Pulmonary artery endothelial cell (primary cell): ENCODE results near the gene HNRNPM. TPM values are rescaled to one million over a fixed set of nuclear protein-coding genes. Genes with fewer than 3 reads are reported as not detected.
"Not testable (repeated sequence)": the region's sequence is repeated elsewhere in the genome, so short reads cannot be mapped to it uniquely, and the experiment has no call there.

Source experiments
- DNase-seq: peaks from one replicate; pipeline ENCODE4 v3.0.0-alpha.2; 2011; ENCODE audit warnings: low read depth, low spot score
- total RNA-seq: library from RNA; depleted of rRNA; stranded (reverse); fragments of >200 nt; gene quantifications from 2 replicates; pipeline ENCODE4 v1.2.3, GENCODE V29; 2014

The HNRNPM gene
- total RNA-seq: 91.6 and 122 TPM in 2 replicates

GRCh38 chr19:8444677-8445487, at the start of gene HNRNPM:
TSS of gene HNRNPM (plus strand) at chr19:8444975. CDS start at chr19:8444999, 24 bp downstream.
- DNase-seq: peak; percentile 84

DNA sequence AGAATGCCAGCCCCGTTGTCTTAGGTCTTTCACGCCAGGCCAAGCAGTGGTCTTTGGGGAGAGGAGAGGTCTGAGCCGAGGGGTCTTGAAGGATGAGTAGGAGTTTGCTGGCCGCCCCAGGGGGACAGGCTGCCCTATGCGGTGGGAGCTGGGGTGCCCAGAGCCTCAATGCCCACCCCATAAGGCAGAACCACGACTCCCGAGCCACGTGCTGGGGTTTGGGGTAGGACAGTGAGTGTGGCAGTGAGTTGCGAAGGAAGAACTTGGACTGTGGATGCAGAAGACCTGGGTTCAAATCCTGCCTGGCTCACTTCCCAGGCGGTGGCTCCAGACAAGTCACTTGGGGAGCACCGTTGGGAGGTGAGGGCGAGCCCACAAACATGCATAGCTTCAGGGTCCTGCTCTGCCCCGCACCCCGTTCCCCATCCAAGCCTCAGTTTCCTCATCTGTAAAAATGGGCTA, 49.1 kb upstream of the HNRNPM start:
- DNase-seq: no peak

- no peak for DNase-seq
Measured at GRCh38 chr19:8396185-8396562, 48.6 kb upstream of the HNRNPM start.

- DNase-seq: peak; percentile 32
Measured at GRCh38 chr19:8396563-8397203, 48.1 kb upstream of the HNRNPM start.

- no peak for DNase-seq
Measured at GRCh38 chr19:8397271-8397670, 47.5 kb upstream of the HNRNPM start.

DNA sequence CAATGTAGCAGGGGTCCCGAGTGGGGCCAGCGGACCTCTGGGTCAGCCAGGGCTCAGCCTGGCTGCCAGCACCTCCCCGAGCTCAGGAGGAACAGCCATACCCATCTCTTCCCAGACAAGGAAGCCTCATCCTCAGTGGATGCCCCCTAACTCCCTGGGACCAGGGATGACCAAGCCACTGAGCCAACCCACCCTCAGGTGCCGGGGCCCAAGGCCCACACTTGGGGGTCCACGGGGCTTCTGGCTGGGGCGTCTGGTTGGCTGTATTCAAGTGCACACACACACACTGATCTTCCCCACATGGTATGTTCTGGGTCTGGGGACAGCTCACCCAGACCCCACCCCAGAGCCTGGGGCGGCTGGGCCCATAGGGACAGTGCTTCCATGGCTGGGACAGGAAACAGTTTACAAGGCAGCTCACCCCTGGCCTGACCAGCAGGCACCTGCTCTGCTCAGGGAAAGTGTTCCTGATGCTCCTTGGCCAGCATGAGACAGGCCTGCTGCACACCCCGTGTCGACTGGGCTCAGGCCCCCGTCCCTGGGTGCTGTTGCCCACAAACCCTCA, 46.9 kb upstream of the HNRNPM start:
- DNase-seq: no peak

DNA sequence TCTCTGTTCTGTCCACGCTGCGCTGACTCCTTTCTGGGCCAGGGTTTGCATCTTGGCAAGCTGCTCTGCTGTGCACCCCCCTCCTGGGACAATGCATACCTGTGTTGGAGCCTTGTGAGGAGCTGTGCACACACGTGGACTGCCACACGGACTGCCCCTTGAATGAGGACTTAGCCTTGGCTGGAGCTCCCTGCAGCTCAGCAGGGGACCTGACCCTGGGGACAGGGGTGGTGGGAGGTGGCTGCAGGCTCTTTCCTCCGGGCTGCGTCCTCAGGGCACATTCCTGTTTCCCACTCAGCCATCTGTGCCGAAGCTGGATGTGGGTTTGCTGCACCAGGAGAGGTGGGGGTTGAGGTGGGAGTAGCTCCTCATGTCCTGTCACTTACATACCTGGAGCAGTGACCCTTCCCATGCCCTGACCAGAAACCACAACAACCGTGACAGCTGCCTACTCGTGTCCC, 46.4 kb upstream of the HNRNPM start:
- no peak for DNase-seq

DNA sequence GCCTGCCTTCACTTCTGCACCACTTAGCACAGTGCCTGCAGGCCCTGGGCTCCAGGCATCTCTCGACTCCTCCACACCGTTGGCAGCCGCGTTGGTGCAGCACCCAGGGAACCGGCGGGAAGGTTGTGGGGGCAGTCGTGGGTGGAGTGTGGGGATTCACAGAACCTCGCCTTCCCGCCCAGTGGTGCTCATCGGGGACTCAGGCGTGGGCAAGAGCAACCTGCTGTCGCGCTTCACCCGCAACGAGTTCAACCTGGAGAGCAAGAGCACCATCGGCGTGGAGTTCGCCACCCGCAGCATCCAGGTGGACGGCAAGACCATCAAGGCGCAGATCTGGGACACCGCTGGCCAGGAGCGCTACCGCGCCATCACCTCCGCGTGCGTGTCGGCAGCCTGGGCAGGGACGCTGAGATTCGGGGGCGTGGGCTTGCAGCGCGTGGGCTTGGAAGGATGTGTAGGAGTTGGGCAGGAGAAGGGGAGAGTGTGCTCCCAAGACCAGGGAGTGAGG, 45.0 kb upstream of the HNRNPM start:
- no peak for DNase-seq

DNA sequence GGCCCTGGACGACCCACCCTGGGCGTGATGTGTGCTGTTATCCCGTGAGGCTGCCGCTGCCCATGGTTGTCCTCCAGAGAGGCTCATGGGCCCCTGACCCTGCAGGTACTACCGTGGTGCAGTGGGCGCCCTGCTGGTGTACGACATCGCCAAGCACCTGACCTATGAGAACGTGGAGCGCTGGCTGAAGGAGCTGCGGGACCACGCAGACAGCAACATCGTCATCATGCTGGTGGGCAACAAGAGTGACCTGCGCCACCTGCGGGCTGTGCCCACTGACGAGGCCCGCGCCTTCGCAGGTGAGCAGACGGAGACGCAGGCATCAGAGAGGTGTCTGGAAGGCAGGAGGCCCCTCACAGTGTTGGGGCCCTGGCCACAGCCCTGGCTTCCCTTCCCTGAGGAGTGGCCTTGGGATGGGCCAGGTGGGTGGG, 42.8 kb upstream of the HNRNPM start:
- DNase-seq: no peak

DNA sequence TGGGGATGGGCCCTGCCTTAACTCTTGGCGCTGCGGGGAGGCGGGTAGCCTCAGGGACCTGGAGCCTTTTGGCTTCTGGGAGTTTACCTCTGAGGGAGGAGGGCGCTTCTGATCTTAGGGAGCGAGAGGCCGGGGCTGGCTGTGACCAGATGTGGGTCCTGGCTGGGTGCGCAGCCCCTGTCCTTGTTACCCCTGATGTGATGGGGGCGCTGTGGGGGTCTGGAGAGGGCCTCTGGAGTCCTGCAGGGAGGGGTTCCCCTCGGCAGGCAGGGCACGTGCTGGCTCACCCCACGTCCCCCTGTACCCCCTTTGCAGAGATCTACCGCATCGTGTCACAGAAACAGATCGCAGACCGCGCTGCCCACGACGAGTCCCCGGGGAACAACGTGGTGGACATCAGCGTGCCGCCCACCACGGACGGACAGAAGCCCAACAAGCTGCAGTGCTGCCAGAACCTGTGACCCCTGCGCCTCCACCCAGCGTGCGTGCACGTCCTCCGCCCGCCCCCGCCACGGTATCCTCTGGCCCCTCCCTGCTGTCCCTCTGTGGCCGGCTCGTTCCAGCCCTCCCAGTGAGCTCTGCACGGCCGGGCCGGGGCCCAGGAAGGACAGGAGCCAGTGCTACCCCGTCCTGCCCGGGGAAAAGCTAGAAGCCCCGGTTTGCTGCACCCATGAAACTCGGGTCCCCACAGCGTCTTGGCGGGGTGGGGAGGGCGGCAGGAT, 41.5 kb upstream of the HNRNPM start:
- no peak for DNase-seq

GRCh38 chr19:8403820-8404109, 41.0 kb upstream of the HNRNPM start:
- DNase-seq: no peak

DNA sequence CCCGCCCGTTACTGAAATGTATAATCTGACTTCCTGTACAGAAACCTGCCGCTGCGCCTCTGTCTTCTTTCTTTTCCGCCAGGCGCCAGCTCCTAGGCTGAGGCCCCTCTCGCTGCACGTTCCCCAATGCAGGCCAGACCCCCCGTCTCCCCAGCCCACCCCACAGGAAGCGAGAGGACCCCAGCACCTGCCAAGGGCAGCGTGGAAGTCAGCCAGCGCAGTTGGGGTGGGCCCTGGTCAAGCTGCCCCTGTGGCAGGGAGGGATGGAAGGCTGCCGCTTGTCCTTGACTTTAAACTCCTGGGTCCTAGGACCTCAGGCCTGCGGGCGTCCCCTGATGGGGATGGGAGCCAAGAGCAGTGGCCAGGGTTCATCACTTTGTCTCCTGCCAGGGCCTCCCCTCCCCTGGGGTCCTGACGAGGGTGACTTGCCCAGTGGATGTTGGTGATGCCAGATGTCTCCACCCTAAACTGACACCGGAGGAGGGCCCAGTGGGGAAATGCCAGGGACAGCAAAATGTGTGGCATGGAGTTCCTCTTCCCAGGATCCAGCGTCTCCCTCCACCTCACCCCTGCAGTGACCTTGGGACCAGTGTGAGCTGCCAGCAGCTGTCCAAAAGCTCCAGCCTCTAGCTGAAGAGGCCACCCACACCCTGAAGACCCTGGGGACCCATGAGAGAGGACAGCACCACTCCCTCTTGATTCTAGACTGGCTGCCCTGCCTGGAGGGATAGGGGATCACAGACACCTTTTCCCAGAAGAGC, 40.2 kb upstream of the HNRNPM start:
- DNase-seq: no peak

DNA sequence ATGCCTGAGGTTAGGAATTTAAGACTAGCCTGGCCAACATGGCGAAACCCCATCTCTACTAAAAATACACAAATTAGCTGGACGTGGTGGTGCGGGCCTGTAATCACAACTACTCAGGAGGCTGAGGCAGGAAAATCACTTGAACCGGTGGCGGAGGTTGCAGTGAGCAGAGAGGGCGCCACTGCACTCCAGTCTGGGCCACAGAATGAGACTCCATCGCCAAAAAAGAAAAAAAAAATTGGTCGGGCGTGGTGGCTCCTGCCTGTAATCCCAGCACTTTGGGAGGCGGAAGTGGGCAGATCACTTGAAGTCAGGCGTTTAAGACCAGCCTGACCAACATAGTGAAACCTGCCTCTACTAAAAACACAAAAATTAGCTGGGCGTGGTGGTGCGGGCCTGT, 34.1 kb upstream of the HNRNPM start:
- DNase-seq: not testable (repeated sequence)

DNA sequence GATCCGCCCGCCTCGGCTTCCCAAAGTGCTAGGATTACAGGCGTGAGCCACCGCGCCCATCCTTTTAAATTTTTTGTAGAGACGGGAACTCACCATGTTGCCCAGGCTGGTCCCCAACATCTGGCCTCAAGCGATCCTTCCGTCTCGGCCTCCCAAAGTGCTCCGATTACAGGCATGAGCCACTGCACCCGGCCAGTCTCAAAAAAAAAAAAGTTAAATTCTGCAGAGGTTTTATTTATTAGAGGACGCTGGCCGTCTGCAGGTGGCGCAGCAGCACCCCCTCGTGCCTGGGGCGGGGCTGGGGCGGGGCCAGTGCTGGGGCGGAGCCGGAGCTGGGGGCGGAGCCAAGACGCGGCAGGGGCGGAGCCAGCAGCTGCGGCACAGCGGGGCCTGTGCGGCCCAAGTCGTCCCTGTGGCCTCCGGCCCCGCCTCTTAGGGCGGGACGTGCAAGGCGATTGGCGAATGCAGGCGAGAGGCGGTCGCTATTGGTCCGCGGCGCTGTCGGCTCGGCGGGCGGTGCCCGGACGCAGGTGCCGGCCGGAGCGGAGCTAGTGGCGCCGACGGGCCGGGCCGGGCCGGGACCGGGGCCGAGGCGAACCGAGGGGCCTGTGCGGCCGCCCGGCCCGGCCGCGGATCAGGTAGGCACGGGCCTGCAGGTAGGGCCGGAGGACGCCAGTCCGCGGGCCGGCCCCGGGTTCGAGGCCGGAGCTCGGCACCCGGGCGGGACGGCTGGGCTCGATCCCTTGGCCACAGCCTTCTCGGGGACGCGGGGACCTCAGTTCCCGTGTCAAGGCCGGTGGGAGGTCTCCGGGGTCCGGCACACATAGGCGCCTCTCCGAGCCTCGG, 31.8 kb upstream of the HNRNPM start, which contains the start of gene MARCHF2:
Gene MARCHF2, plus strand, starts transcription at position 523 of the 846 bp plus-strand sequence. CDS start 8,536 bp downstream, outside the sequence.
- peak; percentile 93 for DNase-seq

DNA sequence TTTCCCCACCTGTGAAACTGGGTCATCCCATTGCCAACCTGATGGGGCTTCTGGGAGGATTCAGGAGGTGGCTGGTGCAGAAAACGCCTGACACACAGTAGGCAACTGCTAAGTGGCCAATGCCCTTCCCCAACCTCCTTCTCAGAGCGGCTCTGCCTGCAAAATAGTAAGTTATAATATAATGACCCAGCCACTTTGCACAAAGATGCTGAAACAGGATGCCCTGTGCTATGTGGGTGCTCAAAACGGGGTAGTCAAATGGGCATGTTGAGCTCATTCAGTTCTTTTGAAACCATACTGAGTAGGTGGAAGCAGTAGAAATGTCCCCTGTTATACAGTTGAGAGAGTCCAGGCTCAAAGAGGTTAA, 31.2 kb upstream of the HNRNPM start:
- no peak for DNase-seq

- no peak for DNase-seq
Measured at GRCh38 chr19:8416796-8417195, 28.0 kb upstream of the HNRNPM start.

DNA sequence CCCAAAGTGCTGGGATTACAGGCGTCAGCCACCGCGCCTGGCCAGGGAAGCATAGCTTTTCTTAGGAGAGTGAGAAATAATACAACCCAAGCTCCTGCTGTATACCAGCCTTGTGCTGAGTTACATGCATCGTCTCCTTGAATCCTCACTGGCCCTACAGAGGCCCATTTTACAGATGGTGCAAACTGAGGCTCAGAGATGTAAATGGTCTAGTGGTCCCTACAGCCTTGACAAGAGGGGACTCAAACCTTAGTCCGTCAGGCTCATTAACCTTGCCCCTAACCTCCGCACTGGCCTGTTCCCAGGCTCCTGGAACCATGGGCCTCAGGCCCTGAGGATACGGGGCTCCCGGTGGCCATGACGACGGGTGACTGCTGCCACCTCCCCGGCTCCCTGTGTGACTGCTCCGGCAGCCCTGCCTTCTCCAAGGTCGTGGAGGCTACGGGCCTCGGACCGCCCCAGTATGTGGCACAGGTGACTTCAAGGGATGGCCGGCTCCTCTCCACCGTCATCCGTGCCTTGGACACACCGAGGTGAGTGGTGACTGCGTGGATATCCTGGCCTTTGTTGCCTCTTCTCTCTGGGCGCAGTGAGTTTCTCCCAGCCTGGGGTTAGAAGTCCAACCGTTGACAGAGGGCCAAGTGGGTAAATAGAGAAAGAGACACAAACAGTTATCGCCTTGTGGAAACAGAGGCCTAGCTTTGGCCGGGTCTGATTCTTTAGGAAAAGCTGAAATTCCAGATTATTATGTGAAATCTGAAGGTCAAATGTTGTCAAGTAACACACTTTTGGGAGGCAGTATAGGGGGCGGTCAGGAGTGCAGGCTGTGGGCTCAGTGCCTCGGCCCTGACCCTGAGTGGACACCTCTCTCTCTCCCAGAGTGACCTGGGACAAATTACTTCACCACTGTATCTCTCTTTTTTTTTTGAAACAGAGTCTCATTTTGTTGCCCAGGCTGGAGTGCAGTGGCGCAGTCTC, 23.0 kb upstream of the HNRNPM start:
- DNase-seq: no peak

DNA sequence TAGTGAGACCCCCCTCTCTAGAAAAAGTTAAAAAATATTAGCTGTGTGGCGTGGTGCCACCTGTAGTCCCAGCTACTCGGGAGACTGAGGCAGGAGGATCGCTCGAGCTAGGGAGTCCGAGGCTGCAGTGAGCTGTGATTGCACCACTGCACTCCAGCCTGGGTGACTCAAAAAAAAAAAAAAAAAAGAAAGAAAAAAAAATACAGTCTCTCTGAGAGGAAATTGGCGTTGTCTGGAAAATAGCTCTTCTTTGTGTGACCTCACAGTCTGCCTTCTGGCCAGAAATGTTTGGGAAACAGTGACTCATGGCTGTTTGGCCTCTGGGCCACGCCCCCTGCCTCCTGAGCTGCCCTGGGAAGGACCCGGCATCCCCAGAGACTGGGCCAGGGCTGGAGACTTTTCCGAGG, 21.0 kb upstream of the HNRNPM start:
- peak; percentile 92 for DNase-seq

- DNase-seq: not testable (repeated sequence)
Measured at GRCh38 chr19:8425331-8425730, 19.4 kb upstream of the HNRNPM start.
